HT1080 (cell line): ENCODE results near the gene PTGIR. TPM values are rescaled to one million over a fixed set of nuclear protein-coding genes. Genes with fewer than 3 reads are reported as not detected.
"Not testable (repeated sequence)": the region's sequence is repeated elsewhere in the genome, so short reads cannot be mapped to it uniquely, and the experiment has no call there.

Experiments
- DNase-seq: peaks from one replicate; pipeline ENCODE4 v3.0.0-alpha.2; 2015; ENCODE audit warnings: low read depth
- total RNA-seq: library from RNA; depleted of rRNA; stranded (reverse); fragments of >200 nt; shearing (Covaris generic); gene quantifications from 2 replicates; pipeline ENCODE4 v1.2.3, GENCODE V29; 2014

PTGIR gene
- total RNA-seq, 1 experiment from 2014 or later = 1.7 TPM

- peak; percentile 58 for DNase-seq
These were observed 14.7 kb upstream of the PTGIR start for GRCh38 chr19:46639358-46640182.

GRCh38 chr19:46637224-46637623 is 12.3 kb upstream of the PTGIR start:
- DNase-seq = no peak

- DNase-seq = no peak
These were observed 11.3 kb upstream of the PTGIR start, which contains the start of gene GNG8 for GRCh38 chr19:46635920-46636761. Gene GNG8, minus strand, starts transcription at chr19:46636202. Its CDS starts 1,520 bp downstream, at chr19:46634682.

GRCh38 chr19:46634656-46635218 is 9.8 kb upstream of the PTGIR start:
- no peak for DNase-seq

GRCh38 chr19:46634045-46634655 is 9.3 kb upstream of the PTGIR start:
- DNase-seq = no peak

- DNase-seq = no peak
These were observed 8.2 kb upstream of the PTGIR start for GRCh38 chr19:46633130-46633529.

GRCh38 chr19:46631481-46631880 is 6.6 kb upstream of the PTGIR start:
- no peak for DNase-seq

- no peak for DNase-seq
These were observed 5.8 kb upstream of the PTGIR start for GRCh38 chr19:46630586-46631205.

- DNase-seq = no peak
These were observed 4.7 kb upstream of the PTGIR start for GRCh38 chr19:46629546-46630025.

GRCh38 chr19:46628970-46629369 is 4.1 kb upstream of the PTGIR start:
- not testable (repeated sequence) for DNase-seq

- DNase-seq = no peak
These were observed 1.6 kb upstream of the PTGIR start for GRCh38 chr19:46626446-46626845.

- no peak for DNase-seq
These were observed 842 bp upstream of the PTGIR start for GRCh38 chr19:46625731-46626130.

- DNase-seq = no peak
These were observed 880 bp downstream of the PTGIR start for GRCh38 chr19:46623915-46624502.

- no peak for DNase-seq
These were observed 2.8 kb downstream of the PTGIR start for GRCh38 chr19:46622118-46622446.

GRCh38 chr19:46621191-46622117 is 3.4 kb downstream of the PTGIR start:
- DNase-seq = no peak

- no peak for DNase-seq
These were observed 4.2 kb downstream of the PTGIR start for GRCh38 chr19:46620716-46621115.

- DNase-seq = no peak
These were observed 4.6 kb downstream of the PTGIR start for GRCh38 chr19:46620267-46620666.

- no peak for DNase-seq
These were observed 6.1 kb downstream of the PTGIR start for GRCh38 chr19:46618670-46619231.

- no peak for DNase-seq
These were observed 7.3 kb downstream of the PTGIR start for GRCh38 chr19:46617601-46618000.
